HCT116 (cell line): ENCODE data around the gene PELI1. TPM values are rescaled to one million over a fixed set of nuclear protein-coding genes. Genes with fewer than 3 reads are reported as not detected.

ENCODE experiments used
- ATAC-seq: fragments of 200-7000 bp; cut with Tn5 transposase; 2 replicates; pipeline ENCODE4 v1.9.1; 2020; ENCODE audit warnings: mild to moderate bottlenecking, moderate library complexity
- BruUV-seq: library from RNA; stranded (reverse); fragments of 400-500 nt; replicated peaks from 2 replicates; lab custom pipeline; 2021; lab: Mats Ljungman, UMichigan
- CTCF ChIA-PET: fragments of 300-600 bp; sonication (Branson Sonifier 250); formaldehyde crosslinking; loops from one replicate; lab custom pipeline; 2021; ENCODE audit warnings: antibody characterized with exemption; lab: Charles Lee
- POLR2A ChIA-PET: fragments of 300-600, 350-600 bp; sonication (Branson Sonifier 250); formaldehyde crosslinking; loops from one replicate; lab custom pipeline; 2021; ENCODE audit warnings: antibody characterized with exemption; lab: Charles Lee
- RAD21 ChIA-PET, 2 experiments: fragments of 300-600 bp; sonication (Branson Sonifier 250); formaldehyde crosslinking; loops; one replicate each; lab custom pipeline; 2023; ENCODE audit warnings: low total read pairs in 2 of 2; ENCODE audit not compliant: uncharacterized antibody in 2 of 2, unreplicated experiment in 2 of 2, low non-redundant PET in 1 of 2; lab: Charles Lee
- DNase-seq: peaks from one replicate; pipeline ENCODE4 v3.0.0-alpha.2; 2010; ENCODE audit warnings: low read depth, low spot score
- H2AFZ ChIP-seq: fragments of 200-600 bp; shearing (Covaris generic), sonication (generic); 2 replicates; pipeline ENCODE4 v1.6.1; 2017; ENCODE audit warnings: low read depth, mixed run types, mixed read lengths, antibody characterized with exemption, low read length; ENCODE audit not compliant: poor library complexity, severe bottlenecking
- H3K27ac ChIP-seq: 2 replicates; pipeline ENCODE4 v1.5.1; 2012; ENCODE audit warnings: low read depth, low read length
- H3K27me3 ChIP-seq: fragments of 200-600 bp; sonication (generic); 2 replicates; pipeline ENCODE4 v1.6.1; 2016; ENCODE audit warnings: mixed run types, low read length, mixed read lengths; ENCODE audit not compliant: insufficient read depth
- H3K36me3 ChIP-seq, 2 experiments: fragments of 200-500 bp in 1 of 2; fragments of 200-600 bp in 1 of 2; sonication (Bioruptor generic) in 1 of 2; sonication (generic) in 1 of 2; 2 replicates each; pipeline versions ENCODE4 v1.5.1 to v1.6.1; 2014 to 2016; ENCODE audit warnings: low read length in 2 of 2, inconsistent platforms in 1 of 2, mixed read lengths in 1 of 2, mixed run types in 1 of 2; ENCODE audit not compliant: insufficient read depth in 2 of 2, control insufficient read depth in 1 of 2
- H3K4me1 ChIP-seq, 2 experiments: fragments of 200-600 bp in 1 of 2; sonication (generic) in 1 of 2; 2 replicates each; pipeline versions ENCODE4 v1.5.1 to v1.6.1; 2012 to 2017; ENCODE audit warnings: low read length in 2 of 2, inconsistent platforms in 1 of 2, mild to moderate bottlenecking in 1 of 2, mixed read lengths in 1 of 2, mixed run types in 1 of 2, moderate library complexity in 1 of 2; ENCODE audit not compliant: insufficient read depth in 2 of 2, control insufficient read depth in 1 of 2
- H3K4me2 ChIP-seq: fragments of 200-600 bp; sonication (generic); 2 replicates; pipeline ENCODE4 v1.6.1; 2017; ENCODE audit warnings: mixed run types, low read length, mixed read lengths
- H3K4me3 ChIP-seq, 2 experiments: fragments of 200-600 bp in 1 of 2; sonication (generic) in 1 of 2; replicated peaks in 1 of 2; 2 replicates each; pipeline ENCODE4 v1.5.1; 2011 to 2016; ENCODE audit warnings: low read length in 2 of 2, control low read depth in 1 of 2, low read depth in 1 of 2, mild to moderate bottlenecking in 1 of 2, mixed read lengths in 1 of 2, mixed run types in 1 of 2
- H3K79me2 ChIP-seq: fragments of 200-600 bp; sonication (generic); 2 replicates; pipeline ENCODE4 v1.6.1; 2017; ENCODE audit warnings: mild to moderate bottlenecking, mixed run types, low read length, moderate library complexity, mixed read lengths; ENCODE audit not compliant: insufficient read depth
- H3K9ac ChIP-seq: fragments of 200-600 bp; sonication (generic); 2 replicates; pipeline ENCODE4 v1.6.1; 2016; ENCODE audit warnings: low read length, mixed read lengths
- H3K9me2 ChIP-seq: fragments of 200-600 bp; sonication (generic), shearing (Covaris generic); 2 replicates; pipeline ENCODE4 v1.6.1; 2017; ENCODE audit warnings: mixed run types, mild to moderate bottlenecking, moderate library complexity; ENCODE audit not compliant: insufficient read depth
- H3K9me3 ChIP-seq, 2 experiments: fragments of 200-500 bp in 1 of 2; fragments of 200-600 bp in 1 of 2; sonication (Bioruptor generic) in 1 of 2; sonication (generic) in 1 of 2; 2 replicates each; pipeline ENCODE4 v1.6.1; 2014 to 2017; ENCODE audit warnings: low read length in 2 of 2, mixed read lengths in 2 of 2, inconsistent platforms in 1 of 2, low read depth in 1 of 2, mild to moderate bottlenecking in 1 of 2, mixed run types in 1 of 2, moderate library complexity in 1 of 2; ENCODE audit not compliant: control insufficient read depth in 1 of 2, insufficient read depth in 1 of 2
- H4K20me1 ChIP-seq: fragments of 200-600 bp; sonication (generic), shearing (Covaris generic); 2 replicates; pipeline ENCODE4 v1.6.1; 2017; ENCODE audit warnings: mixed run types, mild to moderate bottlenecking, moderate library complexity; ENCODE audit not compliant: insufficient read depth
- CBX3 ChIP-seq: IDR thresholded peaks from 2 replicates; pipeline ENCODE4 v1.6.1; 2012; ENCODE audit warnings: low read depth
- CEBPB ChIP-seq: IDR thresholded peaks from 2 replicates; pipeline ENCODE4 v1.6.1; 2012; ENCODE audit warnings: low read depth
- CTCF ChIP-seq, 3 experiments: fragments of 200-600 bp in 1 of 3; sonication (generic) in 1 of 3; IDR thresholded peaks in 2 of 3; conservative IDR thresholded peaks in 1 of 3; 2 replicates each; pipeline ENCODE4 v1.5.1; 2012 to 2017; ENCODE audit warnings: low read depth in 2 of 3, low read length in 2 of 3, antibody characterized with exemption in 1 of 3, borderline replicate concordance in 1 of 3, control low read depth in 1 of 3, mild to moderate bottlenecking in 1 of 3, mixed read lengths in 1 of 3, mixed run types in 1 of 3, moderate library complexity in 1 of 3; ENCODE audit not compliant: insufficient read depth in 1 of 3
- EGR1 ChIP-seq: IDR thresholded peaks from 2 replicates; pipeline ENCODE4 v1.6.1; 2012; ENCODE audit warnings: low read depth
- ELF1 ChIP-seq: IDR thresholded peaks from 2 replicates; pipeline ENCODE4 v1.6.1; 2012; ENCODE audit warnings: low read depth, borderline replicate concordance
- JUND ChIP-seq: IDR thresholded peaks from 2 replicates; pipeline ENCODE4 v1.6.1; 2012
- POLR2A ChIP-seq: IDR thresholded peaks from 2 replicates; pipeline ENCODE4 v1.7.0; 2011; ENCODE audit warnings: borderline replicate concordance; ENCODE audit not compliant: insufficient read depth, insufficient read length; ENCODE audit errors: extremely low read depth
- RAD21 ChIP-seq: IDR thresholded peaks from 2 replicates; pipeline ENCODE4 v1.6.1; 2012; ENCODE audit warnings: low read depth, mild to moderate bottlenecking
- SRF ChIP-seq: IDR thresholded peaks from 2 replicates; pipeline ENCODE4 v1.6.1; 2012; ENCODE audit warnings: low read depth
- TCF7L2 ChIP-seq: IDR thresholded peaks from 2 replicates; pipeline ENCODE4 v1.7.0; 2011; ENCODE audit warnings: borderline replicate concordance, inconsistent platforms; ENCODE audit not compliant: insufficient read depth, insufficient read length; ENCODE audit errors: extremely low read depth
- ZBTB33 ChIP-seq: IDR thresholded peaks from 2 replicates; pipeline ENCODE4 v1.6.1; 2011; ENCODE audit warnings: mild to moderate bottlenecking, low read length, moderate library complexity; ENCODE audit not compliant: insufficient replicate concordance; ENCODE audit errors: extremely low read depth
- ZNF274 ChIP-seq: fragments of 200-500 bp; sonication (Bioruptor generic); IDR thresholded peaks from 2 replicates; pipeline ENCODE4 v1.6.1; 2014; ENCODE audit warnings: mild to moderate bottlenecking, low read depth, low read length, inconsistent platforms
- intact Hi-C: fragments of 100-400 bp; cut with micrococcal nuclease; formaldehyde crosslinking; loops from 2 replicates; pipeline ENCODE4 v1.10.0; 2022
- total RNA-seq: library from RNA; stranded (reverse); gene quantifications from one replicate; pipeline ENCODE4 v1.2.1, GENCODE V29; 2021; ENCODE audit not compliant: unreplicated experiment

PELI1 gene
- total RNA-seq, 1 experiment from 2014 or later, result 7.9 TPM

- no peak for TF ChIP-seq JUND
- TF ChIP-seq CBX3, result no peak
- no peak for TF ChIP-seq CTCF (IDR thresholded peaks at IDR 0.05 in 2 of 3, conservative IDR thresholded peaks at IDR 0.05 in 1 of 3; ENCODE audit: borderline replicate concordance in 1 of 3, insufficient read depth in 1 of 3, low read depth in 2 of 3, low read length in 2 of 3)
Measured at GRCh38 chr2:64137996-64138395, 6.2 kb downstream of the PELI1 start (continued).

GRCh38 chr2:64137567-64137966, 6.7 kb downstream of the PELI1 start:
- ChIA-PET RAD21 (interaction anchor here in 1 of 2 experiments (0.6 kb wide), 1 partner anchor 97 kb away, joined by 4 read pairs; no protein-coding TSS in a partner anchor), POLR2A (no interaction called here)

More at GRCh38 chr2:64137567-64137966, 6.7 kb downstream of the PELI1 start:
- no TSS peak for BruUV-seq
- H3K4me2 ChIP-seq, result no peak overlapping the region
- CTCF ChIA-PET, result no interaction called here
- peaks cover 0 to 7% of the 10 kb centered on the region in 2 experiments for H3K4me1 ChIP-seq
- no peak for DNase-seq
- TF ChIP-seq SRF (no peak), ELF1 (no peak), POLR2A (no peak), ZNF274 (no peak), CEBPB (no peak), EGR1 (no peak), TCF7L2 (no peak), CBX3 (no peak), RAD21 (no peak), ZBTB33 (no peak), CTCF (IDR thresholded peaks at IDR 0.05 in 2 of 3, conservative IDR thresholded peaks at IDR 0.05 in 1 of 3; ENCODE audit: borderline replicate concordance in 1 of 3, insufficient read depth in 1 of 3, low read depth in 2 of 3, low read length in 2 of 3) (no peak)
- TF ChIP-seq, all 23 proteins: peak for 0
- Histone ChIP-seq H3K9ac (no peak overlapping the region), H3K4me3 (no peak overlapping the region), H3K79me2 (peaks cover 3% of the 10 kb centered on the region; the same call in 1 of the 2 replicates), H3K9me2 (no peaks in the 10 kb centered on the region), H3K27me3 (no peaks in the 10 kb centered on the region), H4K20me1 (no peaks in the 10 kb centered on the region), H2AFZ (no peak overlapping the region), H3K9me3 (no peaks in the 10 kb centered on the region), H3K36me3 (no peaks in the 10 kb centered on the region), H3K27ac (no peak overlapping the region)
- ATAC-seq, result no peak
- intact Hi-C loops, result no loop called here
